HG03039 (cell line): ENCODE measurements around the gene GUK1.

Experiments
- ATAC-seq: cut with Tn5 transposase; IDR thresholded peaks from one replicate; pipeline ENCODE4 v1.9.1; 2021; ENCODE audit warnings: mild to moderate bottlenecking, moderate library complexity; ENCODE audit not compliant: unreplicated experiment

The GUK1 gene, protein sequence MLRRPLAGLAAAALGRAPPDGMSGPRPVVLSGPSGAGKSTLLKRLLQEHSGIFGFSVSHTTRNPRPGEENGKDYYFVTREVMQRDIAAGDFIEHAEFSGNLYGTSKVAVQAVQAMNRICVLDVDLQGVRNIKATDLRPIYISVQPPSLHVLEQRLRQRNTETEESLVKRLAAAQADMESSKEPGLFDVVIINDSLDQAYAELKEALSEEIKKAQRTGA

DNA sequence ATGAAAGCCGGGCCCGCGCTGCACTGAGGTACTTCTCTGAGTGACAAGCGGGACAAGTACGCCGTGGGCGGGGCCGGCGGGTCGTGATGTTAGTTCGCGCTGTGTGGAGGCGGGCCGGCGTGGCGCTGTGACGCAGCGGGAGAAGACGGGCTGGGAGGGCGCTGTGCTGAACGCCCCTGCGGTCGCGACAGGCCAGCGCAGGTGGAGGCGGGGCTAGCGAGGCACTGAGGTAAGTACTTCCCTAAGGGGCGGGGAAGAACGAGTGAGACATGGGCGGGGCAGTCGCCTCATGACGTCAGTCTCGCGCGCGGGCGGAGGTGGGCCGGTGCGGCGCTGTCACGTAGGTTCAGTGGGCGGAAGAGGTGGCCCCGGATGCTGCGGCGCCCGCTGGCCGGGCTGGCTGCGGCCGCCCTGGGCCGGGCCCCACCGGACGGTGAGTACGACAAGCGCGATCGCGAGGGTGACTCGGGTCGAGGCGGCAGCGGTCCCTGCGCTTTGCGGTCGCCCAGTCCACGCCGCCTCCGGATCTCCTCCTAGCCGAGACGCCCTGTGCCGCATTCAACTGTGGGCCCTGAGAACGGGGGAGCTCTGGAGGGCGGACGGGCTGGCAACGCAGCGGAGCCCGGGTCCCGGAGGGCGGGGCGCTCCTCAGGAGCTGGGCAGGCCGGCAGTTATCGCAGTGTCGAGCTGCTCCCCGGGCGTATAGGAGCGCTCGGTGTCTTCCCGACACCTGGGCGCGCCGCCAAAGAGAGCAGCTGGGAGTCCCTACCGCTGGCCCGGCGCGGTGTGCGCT, at the start of gene GUK1:
TSS of gene GUK1 (plus strand) at position 349 of the 793 bp plus-strand sequence. CDS start at position 373, 24 bp downstream.
- peak; percentile 92 for ATAC-seq

DNA sequence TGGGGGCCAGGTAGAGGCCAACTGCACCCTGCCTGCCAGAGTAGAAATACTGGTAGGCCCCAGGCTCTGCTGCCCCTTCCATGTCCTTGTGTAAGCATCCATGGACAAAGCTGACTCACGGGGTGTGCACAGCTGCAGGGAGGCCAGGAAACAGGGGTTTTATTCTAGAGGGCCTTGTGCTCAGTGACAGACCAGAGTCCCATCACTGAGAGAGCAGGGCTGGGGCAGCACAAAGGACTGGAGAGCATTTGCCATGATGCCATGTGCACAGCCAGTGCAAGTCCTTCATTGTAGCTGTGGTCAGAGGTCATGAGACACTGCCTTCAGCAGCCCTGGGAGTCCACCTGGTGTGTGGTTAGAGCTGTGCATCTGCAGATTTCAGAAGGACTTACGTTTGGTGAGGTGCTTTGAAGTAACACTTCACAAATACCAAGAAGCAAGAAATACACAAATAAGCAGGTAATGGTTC, 49.4 kb upstream of the GUK1 start:
- no peak for ATAC-seq

DNA sequence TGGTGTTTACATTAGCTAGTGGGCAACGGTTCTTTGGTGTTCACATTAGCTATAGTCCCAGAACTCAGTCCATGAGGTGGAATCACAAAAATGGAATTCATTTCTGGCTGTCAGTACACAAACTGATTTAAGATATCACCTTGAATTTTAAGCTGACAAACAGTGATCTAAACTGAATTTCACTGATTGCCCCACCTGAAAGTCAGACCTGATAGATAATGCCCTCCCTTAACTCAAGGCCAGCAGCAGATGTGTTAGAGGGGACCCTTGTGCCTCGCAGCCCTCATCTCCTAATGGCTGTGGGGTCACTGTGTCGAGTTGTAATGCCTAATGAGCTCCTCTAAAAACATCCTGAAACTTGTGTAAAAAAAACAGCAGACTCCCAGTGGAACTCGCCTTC, 49.0 kb upstream of the GUK1 start:
- no peak for ATAC-seq

DNA sequence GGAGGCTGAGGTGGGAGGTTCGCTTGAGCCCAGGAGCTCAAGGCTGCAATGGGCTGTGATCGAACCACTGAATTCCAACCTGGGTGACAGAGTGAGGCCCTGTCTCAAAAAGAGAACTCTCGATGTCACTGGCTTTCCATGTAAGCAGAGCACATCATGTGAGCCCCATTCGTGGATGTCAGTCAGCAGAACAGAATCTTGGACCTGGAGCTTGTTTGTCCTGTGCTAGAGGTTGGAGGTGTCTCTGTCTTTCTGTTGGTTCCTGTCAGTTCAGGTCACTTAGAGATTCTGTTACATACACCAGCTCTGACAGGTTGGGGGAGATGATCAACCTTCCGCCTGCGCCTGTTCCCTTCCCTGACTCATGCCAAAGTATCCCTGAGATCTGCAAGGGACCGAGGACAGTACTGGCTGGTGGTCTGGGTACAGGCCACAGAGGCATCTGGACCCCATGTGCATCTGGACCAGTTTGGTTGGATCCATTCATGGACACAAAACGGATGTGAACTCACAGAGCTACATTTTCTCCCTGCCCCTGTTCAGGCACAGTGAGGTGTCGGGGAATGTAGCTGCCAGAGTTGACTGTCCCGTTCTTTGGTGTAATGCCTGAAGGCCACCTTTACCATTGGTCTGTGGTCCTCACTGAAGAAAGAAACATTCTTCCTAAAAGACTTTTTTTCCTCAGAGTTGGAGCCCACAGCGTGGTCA, 47.6 kb upstream of the GUK1 start:
- no peak for ATAC-seq

DNA sequence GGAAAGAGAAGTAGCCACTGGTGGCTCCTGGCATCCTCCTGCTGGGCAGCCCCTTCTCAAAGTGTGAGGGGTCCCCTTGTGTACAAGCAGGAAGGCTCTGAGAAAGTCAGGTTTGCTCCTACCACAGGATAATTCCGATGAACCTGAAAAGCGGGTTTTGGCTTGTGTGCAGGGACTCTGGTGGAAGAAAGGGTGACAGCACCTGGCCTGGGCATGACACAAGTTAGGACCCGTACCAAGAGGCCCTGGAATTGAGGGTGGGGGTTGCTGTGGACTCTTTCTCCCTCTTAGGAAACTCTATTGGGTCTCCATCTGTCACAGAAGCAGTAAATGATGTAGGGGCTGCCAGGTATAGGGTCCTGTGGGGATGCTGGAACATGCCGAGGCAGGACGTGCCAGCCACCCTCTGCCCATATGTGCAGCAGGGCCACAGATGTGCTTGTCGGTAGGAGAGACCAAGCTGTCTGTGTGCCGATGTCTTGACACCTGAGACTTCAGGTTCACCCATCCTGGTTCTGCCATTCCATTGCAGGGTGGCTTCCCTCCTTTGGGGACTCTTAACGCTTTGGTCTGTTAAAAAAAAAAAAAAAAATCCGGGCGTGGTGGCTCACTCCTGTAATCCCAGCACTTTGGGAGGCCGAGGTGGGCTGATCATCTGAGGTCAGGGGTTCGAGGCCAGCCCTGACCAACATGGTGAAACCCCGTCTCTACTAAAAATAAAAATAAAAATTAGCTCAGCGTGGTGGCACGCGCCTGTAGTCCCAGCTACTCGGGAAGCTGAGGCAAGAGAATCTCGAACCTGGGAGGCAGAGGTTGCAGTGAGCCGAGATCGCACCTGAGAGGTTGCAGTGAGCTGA, 46.8 kb upstream of the GUK1 start:
- no peak for ATAC-seq

DNA sequence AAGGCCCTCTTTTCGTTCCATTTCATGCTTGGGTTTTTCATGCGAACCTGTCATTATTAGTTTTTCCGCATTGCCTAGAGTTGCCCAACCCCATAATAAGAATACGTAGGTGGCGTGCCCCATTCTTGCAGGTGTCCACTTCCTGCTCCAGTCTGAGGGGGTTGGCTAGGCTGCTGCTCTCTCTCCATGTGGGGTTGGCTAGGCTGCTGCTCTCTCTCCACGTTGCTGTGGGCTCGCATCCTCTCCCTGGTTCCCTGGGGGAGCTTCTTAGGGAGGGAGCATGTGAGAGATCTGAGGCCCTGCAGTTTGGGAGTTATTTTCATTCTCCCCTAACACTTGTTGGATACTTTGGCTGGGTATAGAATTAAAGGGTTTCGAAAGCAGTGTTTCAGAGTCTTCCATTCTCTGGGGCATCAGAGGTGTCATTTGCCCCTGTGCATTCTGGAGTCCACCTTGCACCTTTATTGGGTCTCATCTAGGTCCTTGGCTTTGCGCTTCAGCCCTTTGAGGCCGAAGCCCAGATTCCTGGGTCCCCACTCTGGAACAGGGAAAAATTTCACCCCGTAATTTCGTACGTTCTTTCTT, 45.6 kb upstream of the GUK1 start:
- no peak for ATAC-seq

DNA sequence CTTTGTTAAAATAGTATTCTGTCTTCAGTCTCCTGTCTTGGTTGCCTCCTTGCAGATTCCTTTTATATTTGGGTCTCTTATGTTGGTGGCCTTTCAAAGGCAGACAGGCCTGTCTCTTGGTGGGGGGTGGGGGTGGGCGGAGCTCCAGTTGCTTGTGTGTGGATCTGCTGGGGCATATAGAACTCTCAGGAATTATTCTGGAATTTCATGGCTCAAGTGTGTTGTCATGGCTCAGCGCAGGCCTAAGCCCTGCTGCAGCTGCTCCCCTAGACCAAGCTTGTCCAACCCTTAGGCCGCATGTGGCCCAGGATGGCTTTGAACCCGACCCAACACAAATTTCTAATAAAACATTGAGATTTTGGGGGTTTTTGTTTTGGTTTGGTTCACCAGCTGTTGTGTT, 44.9 kb upstream of the GUK1 start:
- ATAC-seq, result no peak

DNA sequence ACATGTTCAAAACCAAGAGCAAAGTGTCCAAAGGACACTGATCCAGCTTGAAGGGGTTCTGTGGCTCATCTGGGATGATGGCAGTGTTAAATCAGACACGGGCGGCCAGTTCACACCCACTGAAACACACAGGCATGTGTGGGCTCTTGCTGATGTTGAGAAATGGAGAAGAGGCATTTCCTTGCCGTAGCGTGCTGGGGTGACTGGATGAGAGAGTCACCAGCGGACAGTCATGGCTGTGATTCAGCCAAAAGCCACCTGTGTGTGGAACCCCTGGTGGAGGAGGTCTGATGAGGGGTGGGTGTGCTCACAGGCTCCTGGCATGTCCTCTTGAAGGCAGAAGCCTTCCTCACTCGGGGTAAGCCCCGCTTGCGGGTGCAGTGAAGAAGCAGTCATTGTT, 44.1 kb upstream of the GUK1 start:
- no peak for ATAC-seq

DNA sequence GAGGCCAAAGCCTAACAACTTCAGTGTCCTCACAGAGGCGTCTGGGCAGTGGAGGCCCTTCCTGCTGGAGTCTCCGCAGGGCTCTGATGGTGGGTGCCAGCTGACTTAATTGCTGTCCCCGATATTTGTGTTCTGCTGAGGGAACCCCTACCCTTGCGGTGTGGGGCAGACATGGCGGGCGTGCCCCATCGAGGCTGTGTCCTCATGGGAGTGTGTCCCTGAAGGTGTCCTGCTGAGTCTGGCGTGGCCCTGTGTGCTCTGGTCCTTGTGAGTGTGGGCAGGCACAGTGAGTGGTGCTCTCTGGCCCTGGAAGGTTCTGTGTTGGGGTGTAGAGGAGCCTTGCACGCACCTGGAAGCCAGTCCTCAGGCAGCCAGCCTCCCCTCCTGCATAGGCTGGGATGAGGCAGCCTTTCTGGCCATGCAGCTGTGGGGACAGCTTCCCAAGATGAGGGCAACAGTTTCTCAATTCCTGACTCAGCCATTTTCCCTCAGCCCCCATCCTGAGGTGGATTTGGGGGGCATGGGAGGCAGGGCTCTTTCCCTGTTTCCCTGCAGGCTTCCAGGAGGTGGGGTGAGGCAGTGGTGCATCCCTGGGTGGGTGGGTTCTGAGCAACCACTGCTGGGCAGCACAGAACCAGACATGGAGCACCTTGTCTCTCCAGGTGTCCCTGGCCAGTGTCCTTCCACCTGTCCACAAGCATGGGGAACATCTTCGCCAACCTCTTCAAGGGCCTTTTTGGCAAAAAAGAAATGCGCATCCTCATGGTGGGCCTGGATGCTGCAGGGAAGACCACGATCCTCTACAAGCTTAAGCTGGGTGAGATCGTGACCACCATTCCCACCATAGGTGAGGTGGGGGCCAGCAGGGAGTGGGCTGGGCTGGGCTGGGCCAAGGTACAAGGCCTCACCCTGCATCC, 43.4 kb upstream of the GUK1 start:
- no peak for ATAC-seq

DNA sequence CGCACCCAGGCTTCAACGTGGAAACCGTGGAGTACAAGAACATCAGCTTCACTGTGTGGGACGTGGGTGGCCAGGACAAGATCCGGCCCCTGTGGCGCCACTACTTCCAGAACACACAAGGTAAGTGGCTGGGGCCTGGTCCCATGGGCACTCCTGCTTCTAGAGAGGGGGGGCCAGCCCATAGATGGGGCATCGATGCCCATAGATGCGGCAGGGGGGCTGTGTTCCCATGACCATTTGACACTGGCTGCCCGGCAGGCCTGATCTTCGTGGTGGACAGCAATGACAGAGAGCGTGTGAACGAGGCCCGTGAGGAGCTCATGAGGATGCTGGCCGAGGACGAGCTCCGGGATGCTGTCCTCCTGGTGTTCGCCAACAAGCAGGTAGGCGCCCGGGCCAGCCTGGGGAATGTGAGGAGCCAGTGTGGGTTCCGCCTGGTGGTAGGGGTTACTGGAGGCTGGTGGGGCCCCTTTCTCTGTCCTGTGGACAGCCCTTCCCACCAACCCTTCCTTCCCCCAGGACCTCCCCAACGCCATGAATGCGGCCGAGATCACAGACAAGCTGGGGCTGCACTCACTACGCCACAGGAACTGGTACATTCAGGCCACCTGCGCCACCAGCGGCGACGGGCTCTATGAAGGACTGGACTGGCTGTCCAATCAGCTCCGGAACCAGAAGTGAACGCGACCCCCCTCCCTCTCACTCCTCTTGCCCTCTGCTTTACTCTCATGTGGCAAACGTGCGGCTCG, 42.6 kb upstream of the GUK1 start:
- ATAC-seq, result no peak

DNA sequence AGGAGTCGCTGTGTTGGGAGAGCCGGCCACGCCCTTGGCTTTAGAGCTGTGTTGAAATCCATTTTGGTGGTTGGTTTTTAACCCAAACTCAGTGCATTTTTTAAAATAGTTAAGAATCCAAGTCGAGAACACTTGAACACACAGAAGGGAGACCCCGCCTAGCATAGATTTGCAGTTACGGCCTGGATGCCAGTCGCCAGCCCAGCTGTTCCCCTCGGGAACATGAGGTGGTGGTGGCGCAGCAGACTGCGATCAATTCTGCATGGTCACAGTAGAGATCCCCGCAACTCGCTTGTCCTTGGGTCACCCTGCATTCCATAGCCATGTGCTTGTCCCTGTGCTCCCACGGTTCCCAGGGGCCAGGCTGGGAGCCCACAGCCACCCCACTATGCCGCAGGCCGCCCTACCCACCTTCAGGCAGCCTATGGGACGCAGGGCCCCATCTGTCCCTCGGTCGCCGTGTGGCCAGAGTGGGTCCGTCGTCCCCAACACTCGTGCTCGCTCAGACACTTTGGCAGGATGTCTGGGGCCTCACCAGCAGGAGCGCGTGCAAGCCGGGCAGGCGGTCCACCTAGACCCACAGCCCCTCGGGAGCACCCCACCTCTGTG, 41.7 kb upstream of the GUK1 start:
- ATAC-seq, result no peak

DNA sequence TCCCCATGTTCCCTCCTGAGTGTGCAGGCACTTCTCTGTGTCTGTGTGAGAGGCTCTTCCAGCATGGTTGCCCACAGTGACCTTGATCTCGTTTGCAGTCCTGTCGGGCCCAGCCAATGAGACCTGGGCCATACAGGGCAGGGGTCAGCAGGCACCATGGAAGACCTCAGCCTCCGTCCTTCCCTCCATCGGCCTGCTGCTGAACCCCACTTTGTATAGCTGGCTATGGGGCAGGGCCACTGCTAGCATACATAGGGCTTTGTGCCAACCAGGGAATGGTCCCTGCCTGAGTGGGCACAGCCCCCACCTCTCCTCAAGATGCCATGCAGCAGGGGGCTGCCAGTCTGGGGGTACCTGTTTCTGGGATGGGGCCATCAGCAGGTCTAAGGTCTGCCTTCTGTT, 40.7 kb upstream of the GUK1 start:
- no peak for ATAC-seq

DNA sequence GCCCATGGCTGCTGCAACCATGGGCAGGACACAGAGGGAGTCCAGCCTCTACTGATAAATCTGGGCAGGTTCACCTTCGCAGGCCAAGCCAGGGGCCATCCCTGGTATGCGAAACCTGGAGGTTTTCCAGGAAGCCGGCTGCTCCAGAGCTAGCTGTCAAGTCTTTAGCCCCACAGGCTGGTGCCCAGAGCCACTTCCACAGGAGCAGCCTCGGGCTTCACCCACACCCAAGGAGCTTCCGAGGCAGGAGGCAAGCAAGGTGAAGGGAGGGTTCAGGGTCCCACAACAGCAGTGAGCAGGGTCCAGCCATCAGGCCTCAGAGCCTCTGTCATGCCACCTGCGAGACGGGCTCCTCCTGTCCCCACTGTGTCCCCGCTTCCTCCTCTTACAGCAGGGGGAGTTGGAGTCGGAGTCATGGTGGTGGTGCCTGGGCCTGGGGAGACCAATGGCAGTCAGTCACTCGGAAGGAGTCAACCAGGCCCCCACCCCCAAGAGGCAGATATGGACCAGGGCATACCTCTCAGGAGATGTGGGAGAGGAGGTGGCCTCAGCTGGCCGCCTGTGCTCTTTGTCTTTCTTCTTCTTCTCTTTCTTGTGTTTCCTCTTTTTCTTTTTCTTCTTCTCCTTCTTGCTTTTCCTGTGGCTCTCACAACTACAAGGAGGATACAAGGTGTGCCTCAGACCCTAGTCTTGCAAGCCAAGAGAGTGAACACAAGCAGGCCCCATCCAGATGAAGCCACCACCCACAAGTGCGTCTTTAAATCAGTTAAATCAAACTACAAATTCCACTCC, 39.1 kb upstream of the GUK1 start:
- no peak for ATAC-seq

DNA sequence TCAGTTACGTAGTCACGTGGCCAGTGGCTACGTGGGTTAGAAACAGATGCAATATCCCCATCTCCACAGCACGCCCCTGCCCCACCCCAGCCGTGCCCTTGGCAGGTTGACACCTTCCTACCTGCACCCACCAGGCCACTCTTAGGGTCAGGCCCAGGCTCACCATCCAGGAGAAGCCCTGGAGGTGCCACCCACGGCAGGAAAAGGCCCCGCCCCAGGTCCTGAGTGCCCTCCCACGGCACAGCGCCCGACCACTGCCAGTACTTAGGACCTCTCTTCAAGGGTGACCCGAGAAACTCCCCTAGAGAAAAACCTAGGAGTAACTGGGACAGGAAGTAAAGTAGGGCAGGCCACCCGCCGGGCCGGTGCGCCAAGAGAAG, 38.5 kb upstream of the GUK1 start:
- ATAC-seq, result no peak

DNA sequence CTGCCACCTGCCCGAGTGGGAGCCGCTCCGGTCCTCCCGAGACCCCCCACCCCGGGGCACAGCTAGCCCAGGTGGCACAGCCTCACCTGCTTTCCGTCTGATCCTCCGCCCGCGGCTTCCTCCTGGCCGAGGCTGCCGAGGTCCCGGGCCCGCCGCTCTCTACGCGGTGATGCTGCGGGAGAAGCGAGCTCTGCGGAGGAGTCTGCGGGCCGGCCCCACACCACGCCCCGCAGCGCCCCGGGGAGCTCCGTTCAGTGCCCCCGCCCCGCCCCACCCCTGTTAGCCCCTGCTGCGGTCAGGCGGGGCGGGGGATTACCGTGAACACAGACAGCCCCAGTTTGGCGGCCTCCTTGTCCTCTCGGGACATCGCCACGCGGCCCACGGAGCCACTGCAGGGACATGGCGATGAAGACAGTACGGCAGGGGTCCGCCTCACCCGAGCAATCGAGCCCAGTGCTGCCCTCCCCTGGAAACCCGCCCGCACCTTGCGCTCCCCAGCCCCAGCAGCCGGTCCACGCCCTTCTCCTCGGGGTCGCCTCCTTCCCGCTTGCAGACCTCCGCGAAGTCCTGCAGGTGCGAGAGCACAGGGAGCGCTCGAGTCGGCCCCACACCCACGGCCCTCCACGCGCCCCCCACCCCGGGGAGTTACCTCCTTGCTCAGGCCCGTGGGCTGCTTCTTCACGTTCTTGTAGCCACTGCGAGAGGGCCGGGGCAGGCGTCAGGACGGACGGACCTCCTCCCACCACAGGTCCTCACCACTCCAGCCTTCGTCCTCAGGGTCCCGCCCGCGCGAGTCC, 37.9 kb upstream of the GUK1 start:
- peak; percentile 2 for ATAC-seq

DNA sequence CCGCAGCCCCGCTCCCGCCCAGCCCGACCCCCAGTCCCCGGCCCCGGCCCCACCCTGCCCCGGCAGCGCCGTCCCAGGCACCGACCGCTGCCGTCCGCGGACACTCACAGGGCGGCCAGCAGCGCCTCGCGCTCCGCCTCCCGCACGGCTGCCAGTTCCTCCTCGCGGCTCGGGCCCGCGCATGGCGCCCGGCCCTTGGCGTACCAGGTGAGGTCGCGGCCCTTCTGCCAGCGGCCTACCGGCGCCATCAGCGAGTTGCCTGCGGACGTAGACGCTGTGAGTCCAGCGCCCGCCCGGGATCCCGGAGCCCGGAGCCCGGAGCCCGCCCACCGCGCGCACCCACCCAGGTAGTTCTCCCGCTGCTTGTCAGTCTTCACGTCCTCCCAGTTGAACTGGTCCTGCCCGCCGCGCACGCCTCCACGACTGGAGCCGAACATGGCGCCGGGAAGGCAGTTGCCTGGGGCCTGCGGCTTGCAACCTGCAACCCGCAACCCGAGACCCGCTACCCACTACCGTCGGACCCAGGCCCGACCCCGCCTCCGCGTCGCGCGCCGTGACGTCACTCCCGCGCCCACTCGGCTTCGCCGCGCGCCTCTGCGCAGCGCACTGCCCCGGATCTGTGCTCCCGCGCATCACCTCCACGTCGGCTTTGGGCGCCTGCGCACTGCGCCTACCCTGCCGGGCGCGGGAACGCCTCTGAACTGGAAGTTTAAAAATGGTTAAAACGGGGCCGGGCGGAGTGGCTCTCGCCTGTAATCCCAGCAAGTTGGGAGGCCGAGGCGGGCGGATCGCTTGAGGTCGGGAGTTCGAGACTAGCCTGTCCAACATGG, 37.1 kb upstream of the GUK1 start, which contains the start of gene C1orf35:
TSS of gene C1orf35 (minus strand) at position 535 of the 830 bp plus-strand sequence. CDS start at position 437, 98 bp downstream.
- ATAC-seq, result peak; percentile 61
